Measurements from ENCODE around the gene TSHZ1.
"Not testable (repeated sequence)": the region's sequence is repeated elsewhere in the genome, so short reads cannot be mapped to it uniquely, and the experiment has no call there.

Gene TSHZ1

GRCh38 chr18:75185460-75185859 is 25.1 kb upstream of the TSHZ1 start:
- DNase-seq, result no peak
- Histone ChIP-seq H3K9me3 (ENCODE audit: severe bottlenecking) (no peaks in the 10 kb centered on the region), H3K27ac (no peak overlapping the region), H3K36me3 (no peaks in the 10 kb centered on the region), H3K4me3 (ENCODE audit: low read depth, low read length) (no peak overlapping the region), H3K27me3 (ENCODE audit: insufficient read depth, low read depth, severe bottlenecking) (no peaks in the 10 kb centered on the region)
- TF ChIP-seq, protein P1, sequence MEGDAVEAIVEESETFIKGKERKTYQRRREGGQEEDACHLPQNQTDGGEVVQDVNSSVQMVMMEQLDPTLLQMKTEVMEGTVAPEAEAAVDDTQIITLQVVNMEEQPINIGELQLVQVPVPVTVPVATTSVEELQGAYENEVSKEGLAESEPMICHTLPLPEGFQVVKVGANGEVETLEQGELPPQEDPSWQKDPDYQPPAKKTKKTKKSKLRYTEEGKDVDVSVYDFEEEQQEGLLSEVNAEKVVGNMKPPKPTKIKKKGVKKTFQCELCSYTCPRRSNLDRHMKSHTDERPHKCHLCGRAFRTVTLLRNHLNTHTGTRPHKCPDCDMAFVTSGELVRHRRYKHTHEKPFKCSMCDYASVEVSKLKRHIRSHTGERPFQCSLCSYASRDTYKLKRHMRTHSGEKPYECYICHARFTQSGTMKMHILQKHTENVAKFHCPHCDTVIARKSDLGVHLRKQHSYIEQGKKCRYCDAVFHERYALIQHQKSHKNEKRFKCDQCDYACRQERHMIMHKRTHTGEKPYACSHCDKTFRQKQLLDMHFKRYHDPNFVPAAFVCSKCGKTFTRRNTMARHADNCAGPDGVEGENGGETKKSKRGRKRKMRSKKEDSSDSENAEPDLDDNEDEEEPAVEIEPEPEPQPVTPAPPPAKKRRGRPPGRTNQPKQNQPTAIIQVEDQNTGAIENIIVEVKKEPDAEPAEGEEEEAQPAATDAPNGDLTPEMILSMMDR (IDR thresholded peaks at IDR 0.05; ENCODE audit: low read depth, low read length), result no peak

DNA sequence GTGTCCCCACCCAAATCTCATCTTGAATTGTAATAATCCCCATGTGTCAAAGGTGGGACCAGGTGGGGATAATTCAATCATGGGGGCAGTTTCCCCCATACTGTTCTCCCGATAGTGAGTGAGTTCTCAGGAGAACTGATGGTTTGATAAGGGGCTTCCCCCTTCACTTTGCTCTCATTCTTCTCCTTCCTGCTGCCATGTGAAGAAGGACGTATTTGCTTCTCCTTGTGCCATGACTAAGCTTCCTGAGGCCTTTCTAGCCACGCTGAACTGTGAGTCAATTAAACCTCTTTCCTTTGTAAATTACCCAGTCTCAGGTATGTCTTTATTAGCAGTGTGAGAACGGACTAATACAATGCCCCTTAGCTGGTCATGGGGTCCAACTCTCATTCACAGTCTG is 22.9 kb upstream of the TSHZ1 start:
- DNase-seq; H3K4me3 ChIP-seq (ENCODE audit: low read depth, low read length); H3K9me3 ChIP-seq (ENCODE audit: severe bottlenecking); H3K27me3 ChIP-seq (ENCODE audit: insufficient read depth, low read depth, severe bottlenecking); H3K36me3 ChIP-seq; H3K27ac ChIP-seq: not testable (repeated sequence)

GRCh38 chr18:75189696-75190095 is 20.9 kb upstream of the TSHZ1 start:
- H3K36me3 ChIP-seq, result no peaks in the 10 kb centered on the region
- H3K27me3 ChIP-seq (ENCODE audit: insufficient read depth, low read depth, severe bottlenecking), result no peaks in the 10 kb centered on the region
- no peak for DNase-seq
- no peaks in the 10 kb centered on the region for H3K9me3 ChIP-seq (ENCODE audit: severe bottlenecking)
- H3K27ac ChIP-seq, result no peak overlapping the region
- no peak overlapping the region for H3K4me3 ChIP-seq (ENCODE audit: low read depth, low read length)
- TF ChIP-seq, protein P1 (IDR thresholded peaks at IDR 0.05; ENCODE audit: low read depth, low read length), result no peak

DNA sequence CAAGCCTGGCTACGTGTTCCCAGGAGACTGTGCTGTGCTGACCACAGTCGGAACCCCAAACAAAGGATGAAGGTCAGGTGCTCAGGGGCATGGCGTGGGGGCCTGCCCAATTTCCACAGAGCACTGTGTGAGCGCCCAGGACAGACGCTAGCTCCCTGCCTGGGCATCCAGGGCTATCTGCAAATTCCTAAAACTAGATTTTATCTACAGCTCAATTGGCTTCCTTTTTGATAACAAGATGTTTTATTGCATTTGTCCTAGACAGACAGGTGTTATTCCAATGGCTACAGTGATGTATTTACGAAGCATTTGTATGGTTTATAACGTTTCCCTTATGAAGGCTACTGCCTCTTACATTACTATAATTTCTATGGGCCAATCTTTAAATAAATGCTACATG is 17.7 kb upstream of the TSHZ1 start:
- no peak overlapping the region for H3K4me3 ChIP-seq (ENCODE audit: low read depth, low read length)
- no peaks in the 10 kb centered on the region for H3K9me3 ChIP-seq (ENCODE audit: severe bottlenecking)
- no peak overlapping the region for H3K27ac ChIP-seq
- TF ChIP-seq, protein P1 (IDR thresholded peaks at IDR 0.05; ENCODE audit: low read depth, low read length), result no peak
- no peak for DNase-seq
- no peaks in the 10 kb centered on the region for H3K36me3 ChIP-seq
- H3K27me3 ChIP-seq (ENCODE audit: insufficient read depth, low read depth, severe bottlenecking), result no peaks in the 10 kb centered on the region

DNA sequence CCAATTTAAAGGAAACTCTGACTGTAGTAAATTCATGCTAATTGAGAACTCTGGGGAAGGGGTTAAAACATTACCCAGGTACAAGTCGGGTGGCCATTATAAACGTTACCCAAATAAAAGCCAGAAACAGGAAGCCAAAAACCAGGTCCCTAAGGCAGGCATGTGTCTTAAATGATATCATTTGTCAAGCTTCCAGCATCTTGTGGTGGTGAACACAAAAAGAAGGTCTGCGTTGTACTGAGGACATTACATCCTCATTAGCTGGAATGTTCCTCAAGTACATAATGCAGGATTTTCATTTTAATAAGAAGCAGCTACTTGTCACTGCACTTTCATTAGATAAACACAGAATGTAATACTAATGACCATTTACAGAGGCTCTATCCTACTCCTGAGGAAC is 12.6 kb upstream of the TSHZ1 start:
- H3K27ac ChIP-seq, result no peak overlapping the region
- TF ChIP-seq, protein P1 (IDR thresholded peaks at IDR 0.05; ENCODE audit: low read depth, low read length), result no peak
- no peak for DNase-seq
- peaks cover 25% of the 10 kb centered on the region for H3K36me3 ChIP-seq
- H3K27me3 ChIP-seq (ENCODE audit: insufficient read depth, low read depth, severe bottlenecking), result no peaks in the 10 kb centered on the region
- no peak overlapping the region for H3K4me3 ChIP-seq (ENCODE audit: low read depth, low read length)
- H3K9me3 ChIP-seq (ENCODE audit: severe bottlenecking), result no peaks in the 10 kb centered on the region

GRCh38 chr18:75199327-75199726 is 11.3 kb upstream of the TSHZ1 start:
- DNase-seq, result no peak
- no peaks in the 10 kb centered on the region for H3K9me3 ChIP-seq (ENCODE audit: severe bottlenecking)
- H3K27me3 ChIP-seq (ENCODE audit: insufficient read depth, low read depth, severe bottlenecking), result no peaks in the 10 kb centered on the region
- peaks cover 25% of the 10 kb centered on the region for H3K36me3 ChIP-seq
- TF ChIP-seq, protein P1 (IDR thresholded peaks at IDR 0.05; ENCODE audit: low read depth, low read length), result no peak
- H3K4me3 ChIP-seq (ENCODE audit: low read depth, low read length), result no peak overlapping the region
- H3K27ac ChIP-seq, result no peak overlapping the region

Measured in WERI-Rb-1 (cell line).